OCI-LY3 (cell line): ENCODE measurements around the gene BAIAP2L1.
"Not testable (repeated sequence)": the region's sequence is repeated elsewhere in the genome, so short reads cannot be mapped to it uniquely, and the experiment has no call there.

ENCODE experiments used
- EZH2phosphoT487 ChIP-seq: fragments of 200-600 bp; shearing (Covaris generic); IDR thresholded peaks from 2 replicates; pipeline ENCODE4 v1.6.1; 2018; ENCODE audit warnings: antibody characterized with exemption, mixed run types, low read depth
- TF ChIP-seq, protein P1 (sequence below): fragments of 200-600, 300-600 bp; sonication (generic); IDR thresholded peaks from 2 replicates; pipeline ENCODE4 v1.5.1; 2014; ENCODE audit warnings: antibody characterized with exemption, low read length, low read depth

DNA sequence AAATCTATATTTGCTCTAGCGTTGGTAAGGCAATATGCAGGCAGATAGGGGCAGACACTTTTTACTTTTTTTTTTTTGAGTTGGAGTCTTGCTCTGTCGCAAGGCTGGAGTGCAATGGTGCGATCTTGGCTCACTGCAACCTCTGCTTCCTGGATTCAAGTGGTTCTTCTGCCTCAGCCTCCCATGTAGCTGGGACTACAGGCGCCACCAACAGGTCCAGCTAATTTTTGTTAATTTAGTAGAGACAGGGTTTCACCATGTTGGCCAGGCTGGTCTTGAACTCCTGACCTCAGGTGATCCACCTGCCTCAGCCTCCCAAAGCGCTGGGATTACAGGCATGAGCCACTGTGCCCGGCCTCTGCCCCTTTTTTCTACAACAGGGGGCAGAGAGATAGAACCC lies 12.8 kb upstream of the BAIAP2L1 start:
- TF ChIP-seq, protein P1, sequence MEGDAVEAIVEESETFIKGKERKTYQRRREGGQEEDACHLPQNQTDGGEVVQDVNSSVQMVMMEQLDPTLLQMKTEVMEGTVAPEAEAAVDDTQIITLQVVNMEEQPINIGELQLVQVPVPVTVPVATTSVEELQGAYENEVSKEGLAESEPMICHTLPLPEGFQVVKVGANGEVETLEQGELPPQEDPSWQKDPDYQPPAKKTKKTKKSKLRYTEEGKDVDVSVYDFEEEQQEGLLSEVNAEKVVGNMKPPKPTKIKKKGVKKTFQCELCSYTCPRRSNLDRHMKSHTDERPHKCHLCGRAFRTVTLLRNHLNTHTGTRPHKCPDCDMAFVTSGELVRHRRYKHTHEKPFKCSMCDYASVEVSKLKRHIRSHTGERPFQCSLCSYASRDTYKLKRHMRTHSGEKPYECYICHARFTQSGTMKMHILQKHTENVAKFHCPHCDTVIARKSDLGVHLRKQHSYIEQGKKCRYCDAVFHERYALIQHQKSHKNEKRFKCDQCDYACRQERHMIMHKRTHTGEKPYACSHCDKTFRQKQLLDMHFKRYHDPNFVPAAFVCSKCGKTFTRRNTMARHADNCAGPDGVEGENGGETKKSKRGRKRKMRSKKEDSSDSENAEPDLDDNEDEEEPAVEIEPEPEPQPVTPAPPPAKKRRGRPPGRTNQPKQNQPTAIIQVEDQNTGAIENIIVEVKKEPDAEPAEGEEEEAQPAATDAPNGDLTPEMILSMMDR, result not testable (repeated sequence)
- not testable (repeated sequence) for TF ChIP-seq EZH2phosphoT487
